Omental fat pad (tissue), 4 donors: ENCODE measurements around the gene MMD. TPM values are rescaled to one million over a fixed set of nuclear protein-coding genes. Genes with fewer than 3 reads are reported as not detected.

ENCODE experiments used
- ATAC-seq: fragments of 150-250 bp; one replicate; pipeline ENCODE4 v1.9.1; 2016; ENCODE audit warnings: mild to moderate bottlenecking, moderate library complexity; ENCODE audit not compliant: low FRiP score
- DNase-seq: peaks from one replicate; pipeline ENCODE4 v3.0.0-alpha.2; 2019; ENCODE audit warnings: low spot score
- total RNA-seq, 4 donors: library from RNA; depleted of rRNA; stranded (reverse); fragments of >200 nt; gene quantifications; one replicate each; pipeline ENCODE4 v1.1.0, GENCODE V29; 2016
- TF ChIP-seq, protein P1 (sequence below), 3 donors: fragments of 450-650 bp; IDR thresholded peaks; one replicate each; pipeline ENCODE4 v1.5.1; 2016 to 2017; ENCODE audit warnings: antibody characterized with exemption in 3 of 3, mild to moderate bottlenecking in 3 of 3, moderate library complexity in 2 of 3

Gene MMD
- total RNA-seq, 4 donors from 2014 or later: 37.8 to 176 (median 137) TPM

DNA sequence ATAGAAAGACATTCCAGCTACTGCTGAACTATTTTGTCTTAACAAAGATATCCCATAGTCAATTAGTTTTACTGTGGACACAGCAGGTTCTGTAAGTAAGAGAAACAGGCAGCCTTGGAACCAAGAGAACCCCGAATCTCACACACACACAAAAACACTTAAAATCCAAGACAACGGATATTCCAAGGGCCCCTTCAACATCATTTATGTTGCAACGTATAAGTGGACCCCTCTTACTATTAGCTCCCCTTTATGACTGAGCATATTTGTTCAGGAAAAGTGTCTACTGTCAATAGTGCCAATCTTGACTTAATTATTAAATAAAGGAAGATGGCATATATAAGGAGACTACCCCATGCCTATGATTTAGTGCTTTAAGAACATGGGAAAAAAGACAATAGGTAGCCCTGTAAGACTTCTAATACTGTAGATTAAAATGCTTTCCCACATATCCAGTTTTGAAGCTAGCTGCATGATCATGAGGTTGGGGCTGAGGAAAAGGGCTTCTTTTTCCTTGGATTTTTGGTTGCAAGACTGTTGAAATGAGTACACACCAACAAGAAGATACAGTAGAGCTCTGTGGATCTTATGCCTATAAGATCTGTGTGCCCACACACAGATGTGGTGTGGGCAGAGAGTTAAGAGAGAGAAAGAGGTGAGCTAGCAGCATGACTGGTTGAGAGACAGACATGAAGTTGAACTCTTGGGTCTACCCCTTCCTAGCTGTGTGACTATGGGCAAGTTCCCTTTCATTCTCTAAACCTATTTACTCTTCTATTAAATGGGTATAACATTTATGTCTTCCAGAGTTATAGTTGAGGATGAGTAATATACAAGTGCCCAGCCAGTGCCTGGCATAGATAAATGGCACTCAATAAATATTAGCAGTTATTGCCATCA, 3.0 kb downstream of the MMD start:
- TF ChIP-seq, protein P1, sequence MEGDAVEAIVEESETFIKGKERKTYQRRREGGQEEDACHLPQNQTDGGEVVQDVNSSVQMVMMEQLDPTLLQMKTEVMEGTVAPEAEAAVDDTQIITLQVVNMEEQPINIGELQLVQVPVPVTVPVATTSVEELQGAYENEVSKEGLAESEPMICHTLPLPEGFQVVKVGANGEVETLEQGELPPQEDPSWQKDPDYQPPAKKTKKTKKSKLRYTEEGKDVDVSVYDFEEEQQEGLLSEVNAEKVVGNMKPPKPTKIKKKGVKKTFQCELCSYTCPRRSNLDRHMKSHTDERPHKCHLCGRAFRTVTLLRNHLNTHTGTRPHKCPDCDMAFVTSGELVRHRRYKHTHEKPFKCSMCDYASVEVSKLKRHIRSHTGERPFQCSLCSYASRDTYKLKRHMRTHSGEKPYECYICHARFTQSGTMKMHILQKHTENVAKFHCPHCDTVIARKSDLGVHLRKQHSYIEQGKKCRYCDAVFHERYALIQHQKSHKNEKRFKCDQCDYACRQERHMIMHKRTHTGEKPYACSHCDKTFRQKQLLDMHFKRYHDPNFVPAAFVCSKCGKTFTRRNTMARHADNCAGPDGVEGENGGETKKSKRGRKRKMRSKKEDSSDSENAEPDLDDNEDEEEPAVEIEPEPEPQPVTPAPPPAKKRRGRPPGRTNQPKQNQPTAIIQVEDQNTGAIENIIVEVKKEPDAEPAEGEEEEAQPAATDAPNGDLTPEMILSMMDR (IDR thresholded peaks at IDR 0.05): no peak
- DNase-seq: no peak

DNA sequence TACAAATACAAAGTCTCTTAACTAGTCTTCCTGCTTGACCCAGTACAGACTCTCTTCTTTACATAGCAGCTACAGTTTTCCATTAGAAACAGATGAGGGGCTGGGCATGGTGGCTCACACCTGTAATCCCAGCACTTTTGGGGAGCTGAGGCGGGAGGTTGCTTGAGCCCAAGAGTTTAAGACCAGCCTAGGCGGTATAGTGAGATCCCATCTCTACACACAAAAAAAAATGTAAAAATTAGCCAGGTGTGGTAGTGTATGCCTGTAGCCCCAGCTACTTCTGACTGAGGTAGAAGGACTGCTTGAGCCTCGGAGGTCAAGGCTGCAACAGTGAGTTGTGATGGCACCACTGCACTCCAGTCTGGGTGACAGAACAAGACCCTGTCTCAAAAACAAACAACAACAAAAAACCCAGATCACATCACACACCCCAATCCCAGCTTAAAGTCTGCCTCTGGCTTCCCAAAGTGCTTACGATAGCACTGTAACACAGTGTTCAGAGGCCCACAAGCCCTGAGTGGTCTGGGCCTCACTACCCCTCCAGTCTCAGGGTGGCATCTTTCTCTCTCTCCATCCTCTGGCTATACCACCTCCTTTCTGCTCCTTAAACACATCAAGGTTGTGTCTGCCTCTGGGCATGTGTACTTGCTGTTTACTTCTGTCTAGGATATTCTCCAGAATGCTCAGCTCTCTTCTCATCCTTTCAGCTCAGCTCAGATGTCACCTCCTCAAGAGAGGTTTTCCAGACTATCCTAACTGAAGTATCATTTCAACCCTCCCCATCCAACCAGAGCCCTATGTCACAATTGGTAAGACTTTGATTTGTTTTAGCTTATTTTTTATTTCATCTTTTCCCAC, 4.0 kb downstream of the MMD start:
- TF ChIP-seq, protein P1 (IDR thresholded peaks at IDR 0.05): no peak
- ATAC-seq (no peak), DNase-seq (no peak)

More for the DNA sequence above, 3.0 kb downstream of the MMD start:
- ATAC-seq: no peak

DNA sequence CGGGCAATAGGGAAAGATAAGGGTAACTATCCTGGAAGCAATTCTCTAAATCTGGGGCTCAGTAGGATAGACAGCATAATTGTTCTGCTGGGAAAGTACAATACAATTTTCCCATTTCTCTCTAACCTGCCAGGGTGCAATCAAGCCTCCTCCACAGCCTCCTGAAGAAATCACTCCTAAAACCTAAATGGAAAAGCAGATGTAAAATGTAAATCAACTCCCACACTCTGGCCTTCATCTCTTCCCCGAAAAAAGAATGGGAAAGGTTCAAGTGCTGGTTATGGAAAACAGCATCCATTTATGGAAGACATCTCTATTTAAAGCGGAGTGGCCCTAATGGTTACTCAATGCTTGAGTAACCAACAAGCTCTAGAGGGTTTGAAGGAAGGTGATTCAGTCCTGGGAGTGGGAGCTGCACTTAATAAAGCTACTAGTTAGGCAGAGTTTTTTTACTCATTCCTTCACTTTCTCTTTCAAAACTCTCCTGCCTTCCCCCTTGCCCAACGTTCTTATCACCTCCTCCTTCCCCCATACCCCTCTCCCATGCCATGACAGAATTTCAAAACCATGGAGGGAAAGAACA, 5.1 kb downstream of the MMD start:
- DNase-seq (no peak), ATAC-seq (peak; percentile 76)
- TF ChIP-seq, protein P1 (IDR thresholded peaks at IDR 0.05): no peak

DNA sequence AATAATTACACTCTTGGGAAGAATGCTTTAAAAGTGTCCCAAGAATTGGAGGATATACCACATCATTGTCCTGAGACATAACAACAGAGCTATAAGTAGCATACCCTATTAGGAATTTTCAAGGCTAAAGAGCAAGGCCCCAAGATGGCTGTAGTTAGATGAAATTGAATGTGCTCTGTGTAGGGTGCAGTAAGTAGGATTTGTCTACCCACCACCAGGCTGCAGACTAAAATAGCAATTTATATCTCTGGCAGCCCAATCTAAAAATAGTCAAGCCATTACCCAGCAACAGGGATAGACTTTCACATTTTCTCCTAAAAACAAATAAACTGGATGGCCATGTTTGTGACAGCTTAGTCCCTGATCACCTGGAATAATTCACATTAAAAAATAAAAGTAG, 5.6 kb downstream of the MMD start:
- no peak for ATAC-seq
- TF ChIP-seq, protein P1 (IDR thresholded peaks at IDR 0.05): no peak
- no peak for DNase-seq

DNA sequence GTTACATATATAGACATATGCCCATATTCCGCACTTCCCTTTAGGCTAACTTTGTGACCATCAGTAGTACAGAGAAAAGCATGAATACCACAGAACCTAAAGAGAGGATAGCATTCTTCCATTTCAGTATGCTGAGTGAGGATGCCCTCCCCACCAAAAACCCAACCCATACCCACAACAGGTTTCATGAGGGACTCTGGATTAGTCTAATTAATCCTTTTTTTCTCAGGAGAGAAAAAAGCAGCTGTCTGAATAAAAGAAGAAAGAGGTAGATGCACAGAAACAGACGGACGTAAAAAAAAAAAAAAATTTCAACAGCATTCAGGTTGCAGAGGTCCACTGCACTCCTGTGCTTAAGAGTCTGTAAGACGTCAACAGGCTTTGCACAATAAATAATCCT, 6.7 kb downstream of the MMD start:
- no peak for ATAC-seq

DNA sequence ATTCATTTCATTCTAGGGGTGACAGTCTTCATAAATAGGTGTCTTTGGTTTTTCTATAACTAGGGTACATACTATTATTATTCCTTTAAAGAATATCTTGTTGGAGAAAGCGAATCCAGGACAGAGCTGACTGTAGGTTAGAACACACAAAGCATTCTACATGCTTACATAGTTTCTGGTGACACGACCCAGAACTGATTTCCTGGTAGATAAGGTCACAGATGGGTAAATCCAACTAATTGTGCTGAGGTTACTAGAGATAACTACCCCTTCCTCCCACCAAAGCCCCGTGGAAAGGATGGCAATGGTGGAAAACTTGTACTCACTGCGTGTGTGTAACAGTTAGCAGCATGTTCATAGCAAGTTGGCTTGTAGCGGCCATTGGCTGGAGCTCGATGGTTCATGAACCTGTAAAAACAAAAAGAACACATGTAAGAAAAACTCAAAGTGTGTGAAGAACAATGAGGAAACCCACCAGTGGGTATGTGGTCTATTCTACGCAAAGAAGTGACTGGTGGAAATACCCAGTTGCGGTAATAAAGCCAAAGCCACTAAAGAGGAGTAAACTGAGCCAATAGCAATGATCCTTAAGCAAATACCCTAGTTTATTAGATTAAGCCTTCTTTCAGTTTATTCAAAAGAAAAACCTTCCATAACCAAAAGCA, 7.7 kb downstream of the MMD start:
- TF ChIP-seq, protein P1 (IDR thresholded peaks at IDR 0.05): no peak
- ATAC-seq: no peak
- DNase-seq: no peak

More for the DNA sequence above, 6.7 kb downstream of the MMD start:
- TF ChIP-seq, protein P1 (IDR thresholded peaks at IDR 0.05): no peak
- no peak for DNase-seq
